Measurements from ENCODE around the gene ZNF529.

GRCh38 chr19:36528921-36529518 lies 44.1 kb downstream of the ZNF529 start:
- no peak for TF ChIP-seq POLR2A (IDR thresholded peaks at IDR 0.05; ENCODE audit: low read depth, low read length)
- TF ChIP-seq POLR2AphosphoS5 (IDR thresholded peaks at IDR 0.05; ENCODE audit: low read depth, low read length): no peak
- TF ChIP-seq SPI1 (IDR thresholded peaks at IDR 0.05; ENCODE audit: low read depth, low read length): no peak
- TF ChIP-seq TAF1 (IDR thresholded peaks at IDR 0.05; ENCODE audit: low read depth, low read length): no peak
- TF ChIP-seq PAX5 (IDR thresholded peaks at IDR 0.05; ENCODE audit: insufficient read depth, low read length, severe bottlenecking): no peak
